Left lung (tissue), 10 donors: ENCODE measurements around the gene TAAR1. TPM values are rescaled to one million over a fixed set of nuclear protein-coding genes. Genes with fewer than 3 reads are reported as not detected.
"Not testable (repeated sequence)": the region's sequence is repeated elsewhere in the genome, so short reads cannot be mapped to it uniquely, and the experiment has no call there.

Experiments
- ATAC-seq: fragments of 200-7000 bp; cut with Tn5 transposase; one replicate; pipeline ENCODE4 v1.9.1; 2020; ENCODE audit warnings: moderate library complexity
- DNase-seq, 4 donors: peaks; one replicate each; pipeline ENCODE4 v3.0.0-alpha.2; 2013 to 2020
- H3K27ac ChIP-seq, 2 donors: fragments of 200-600 bp; sonication (generic) in 1 of 2; one replicate each; pipeline versions ENCODE4 v1.5.0 to v1.8.0; 2020 to 2021
- H3K27me3 ChIP-seq, 2 donors: fragments of 200-600 bp; sonication (generic) in 1 of 2; one replicate each; pipeline versions ENCODE4 v1.5.0 to v1.8.0; 2020 to 2021
- H3K36me3 ChIP-seq, 2 donors: fragments of 200-600 bp; sonication (generic) in 1 of 2; one replicate each; pipeline versions ENCODE4 v1.5.0 to v1.8.0; 2020 to 2021
- H3K4me1 ChIP-seq, 2 donors: fragments of 200-600 bp; one replicate each; pipeline ENCODE4 v1.8.0; 2021
- H3K4me3 ChIP-seq, 2 donors: fragments of 200-600 bp; sonication (generic) in 1 of 2; one replicate each; pipeline versions ENCODE4 v1.5.0 to v1.8.0; 2020 to 2021; ENCODE audit warnings: mild to moderate bottlenecking in 1 of 2
- H3K9me3 ChIP-seq, 2 donors: fragments of 200-600 bp; sonication (generic) in 1 of 2; one replicate each; pipeline versions ENCODE4 v1.5.0 to v1.8.0; 2020 to 2021
- CTCF ChIP-seq, 2 donors: fragments of 200-600 bp; sonication (generic) in 1 of 2; IDR thresholded peaks; one replicate each; pipeline versions ENCODE4 v1.5.0 to v1.8.0; 2021; ENCODE audit warnings: antibody characterized with exemption in 2 of 2
- intact Hi-C, 2 donors: fragments of 100-400 bp; cut with DNase I; formaldehyde crosslinking; loops; one replicate each; pipeline versions ENCODE4 v1.11.2 to v1.14.2; 2022
- polyA plus RNA-seq, 6 donors: library from polyadenylated mRNA; unstranded; fragments of 120-200 nt; gene quantifications; one replicate each; pipeline ENCODE4 v1.2.1, GENCODE V29; 2013; ENCODE audit not compliant: insufficient read length in 6 of 6
- total RNA-seq, 2 donors: library from RNA; stranded (reverse); fragmentation: NEBNext Ultra II Directional; extraction: Animal tissue kit (Norgen Biotek cat#: 25700); gene quantifications; one replicate each; pipeline ENCODE4 v1.2.1, GENCODE V29; 2021
- donor health status: DM: no; HTN: yes; CAD: no.
- donor health status: DM: no; HTN: no; CAD: no.

The TAAR1 gene
- total and polyA plus RNA-seq, 8 donors: 0.13 to 0.16 (median 0.15) TPM; not detected in 5

GRCh38 chr6:132686531-132686930 lies 27.5 kb upstream of the TAAR1 start:
- Histone ChIP-seq H3K27me3 (no peaks in the 10 kb centered on the region), H3K9me3 (no peaks in the 10 kb centered on the region), H3K36me3 (peaks cover 0 to 5% of the 10 kb centered on the region in 2 donors), H3K4me1 (peaks cover 0 to 18% of the 10 kb centered on the region in 2 donors), H3K27ac (no peak overlapping the region), H3K4me3 (no peak overlapping the region)
- intact Hi-C loops: no loop called here
- ATAC-seq (no peak), DNase-seq (no peak)
- no peak for TF ChIP-seq CTCF (IDR thresholded peaks at IDR 0.05)

- intact Hi-C loops: no loop called here
- no peak for DNase-seq
- Histone ChIP-seq H3K4me3 (no peak overlapping the region), H3K27me3 (no peaks in the 10 kb centered on the region), H3K27ac (no peak overlapping the region), H3K9me3 (no peaks in the 10 kb centered on the region), H3K36me3 (no peaks in the 10 kb centered on the region), H3K4me1 (peaks cover 0 to 18% of the 10 kb centered on the region in 2 donors)
- no peak for ATAC-seq
- no peak for TF ChIP-seq CTCF (IDR thresholded peaks at IDR 0.05)
Measured at GRCh38 chr6:132685009-132685408, 26.0 kb upstream of the TAAR1 start.

- intact Hi-C loops: no loop called here
- no peak for TF ChIP-seq CTCF (IDR thresholded peaks at IDR 0.05)
Measured at GRCh38 chr6:132684272-132684671, 25.3 kb upstream of the TAAR1 start.

GRCh38 chr6:132683543-132683942 lies 24.6 kb upstream of the TAAR1 start:
- TF ChIP-seq CTCF (IDR thresholded peaks at IDR 0.05): no peak
- Histone ChIP-seq H3K4me1 (peaks cover 0 to 18% of the 10 kb centered on the region in 2 donors), H3K4me3 (no peak overlapping the region), H3K27ac (no peak overlapping the region), H3K9me3 (no peaks in the 10 kb centered on the region), H3K36me3 (no peaks in the 10 kb centered on the region), H3K27me3 (no peaks in the 10 kb centered on the region)
- intact Hi-C loops: no loop called here
- ATAC-seq: no peak
- no peak for DNase-seq

More at GRCh38 chr6:132684272-132684671, 25.3 kb upstream of the TAAR1 start:
- H3K36me3 ChIP-seq: no peaks in the 10 kb centered on the region
- ATAC-seq (no peak), DNase-seq (no peak)
- no peaks in the 10 kb centered on the region for H3K9me3 ChIP-seq
- H3K27ac ChIP-seq: no peak overlapping the region
- no peaks in the 10 kb centered on the region for H3K27me3 ChIP-seq
- no peak overlapping the region for H3K4me3 ChIP-seq
- peaks cover 0 to 18% of the 10 kb centered on the region in 2 donors for H3K4me1 ChIP-seq

GRCh38 chr6:132679094-132679493 lies 20.1 kb upstream of the TAAR1 start:
- H3K4me3 ChIP-seq, H3K36me3 ChIP-seq, DNase-seq, H3K27me3 ChIP-seq, ATAC-seq, H3K27ac ChIP-seq, H3K9me3 ChIP-seq, intact Hi-C loops: not testable (repeated sequence)
- peaks cover 0 to 12% of the 10 kb centered on the region in 2 donors for H3K4me1 ChIP-seq

- TF ChIP-seq CTCF (IDR thresholded peaks at IDR 0.05): no peak
- Histone ChIP-seq H3K4me1 (peaks cover 0 to 12% of the 10 kb centered on the region in 2 donors), H3K36me3 (no peaks in the 10 kb centered on the region), H3K9me3 (no peaks in the 10 kb centered on the region), H3K27me3 (no peaks in the 10 kb centered on the region), H3K4me3 (no peak overlapping the region), H3K27ac (peak overlapping the region in 1 of 2 donors; percentile 55)
- intact Hi-C loops: no loop called here
- ATAC-seq (no peak), DNase-seq (no peak)
Measured at GRCh38 chr6:132675749-132676148, 16.8 kb upstream of the TAAR1 start.
